OCI-LY7 (cell line): ENCODE data around the gene BMPR1B. TPM values are rescaled to one million over a fixed set of nuclear protein-coding genes. Genes with fewer than 3 reads are reported as not detected.

ENCODE experiments used
- BruUV-seq: library from RNA; stranded (reverse); fragments of 400-500 nt; replicated peaks from 2 replicates; lab custom pipeline; 2021; lab: Mats Ljungman, UMichigan
- CTCF ChIA-PET: fragments of 300-600 bp; sonication (Branson Sonifier 250); formaldehyde crosslinking; loops from one replicate; lab custom pipeline; 2022; ENCODE audit warnings: antibody characterized with exemption; ENCODE audit not compliant: unreplicated experiment; lab: Charles Lee
- POLR2A ChIA-PET: fragments of 300-600 bp; sonication (Branson Sonifier 250); formaldehyde crosslinking; loops from one replicate; lab custom pipeline; 2022; ENCODE audit warnings: antibody characterized with exemption; lab: Charles Lee
- DNase-seq: peaks from one replicate; pipeline ENCODE4 v3.0.0-alpha.2; 2015; ENCODE audit warnings: low spot score
- H2AFZ ChIP-seq: fragments of 200-600 bp; sonication (generic), shearing (Covaris generic); 2 replicates; pipeline ENCODE4 v1.6.1; 2014; ENCODE audit warnings: mild to moderate bottlenecking, antibody characterized with exemption, low read length, moderate library complexity
- H3K27ac ChIP-seq: fragments of 200-600 bp; sonication (generic); 2 replicates; pipeline ENCODE4 v1.5.1; 2014; ENCODE audit warnings: mixed run types, low read depth, mild to moderate bottlenecking, moderate library complexity, low read length, inconsistent platforms; ENCODE audit not compliant: poor library complexity, severe bottlenecking
- H3K36me3 ChIP-seq: fragments of 200-600 bp; sonication (generic); 2 replicates; pipeline ENCODE4 v1.6.1; 2014; ENCODE audit warnings: mild to moderate bottlenecking, antibody characterized with exemption, low read length, moderate library complexity, mixed read lengths; ENCODE audit not compliant: insufficient read depth
- H3K4me1 ChIP-seq: fragments of 200-600 bp; sonication (generic); 2 replicates; pipeline ENCODE4 v1.5.1; 2014; ENCODE audit warnings: mild to moderate bottlenecking, low read length; ENCODE audit not compliant: insufficient read depth, poor library complexity, severe bottlenecking
- H3K4me2 ChIP-seq: fragments of 200-600 bp; sonication (generic); 2 replicates; pipeline ENCODE4 v1.6.1; 2014; ENCODE audit warnings: mild to moderate bottlenecking, low read length
- H3K4me3 ChIP-seq: fragments of 200-600 bp; sonication (generic); 2 replicates; pipeline ENCODE4 v1.5.1; 2014; ENCODE audit warnings: mild to moderate bottlenecking, low read depth, low read length; ENCODE audit not compliant: poor library complexity, severe bottlenecking
- H3K79me2 ChIP-seq: fragments of 200-600 bp; sonication (generic); 2 replicates; pipeline ENCODE4 v1.6.1; 2016; ENCODE audit warnings: low read depth, mild to moderate bottlenecking, low read length, moderate library complexity, mixed read lengths; ENCODE audit not compliant: insufficient read depth
- H3K9me2 ChIP-seq: fragments of 200-600 bp; sonication (generic); 2 replicates; pipeline ENCODE4 v1.6.1; 2016; ENCODE audit warnings: mild to moderate bottlenecking, low read length, mixed read lengths; ENCODE audit not compliant: insufficient read depth
- H3K9me3 ChIP-seq: fragments of 200-600 bp; sonication (generic); 2 replicates; pipeline ENCODE4 v1.6.1; 2014; ENCODE audit warnings: mild to moderate bottlenecking, mixed run types, low read length, mixed read lengths
- H4K20me1 ChIP-seq: fragments of 200-600 bp; sonication (generic); 2 replicates; pipeline ENCODE4 v1.6.1; 2014; ENCODE audit warnings: mild to moderate bottlenecking, antibody characterized with exemption, low read length, moderate library complexity, mixed read lengths; ENCODE audit not compliant: insufficient read depth
- EZH2phosphoT487 ChIP-seq: fragments of 200-600 bp; sonication (generic); IDR thresholded peaks from 2 replicates; pipeline ENCODE4 v1.6.1; 2018; ENCODE audit warnings: low read depth, borderline replicate concordance, mild to moderate bottlenecking, mixed run types, antibody characterized with exemption, low read length, moderate library complexity, mixed read lengths
- intact Hi-C: fragments of 100-400 bp; cut with micrococcal nuclease; formaldehyde crosslinking; loops from one replicate; pipeline ENCODE4 v1.10.0; 2022; ENCODE audit not compliant: unreplicated experiment
- total RNA-seq, 2 experiments: library from RNA; depleted of rRNA in 1 of 2; stranded (reverse); fragments of >200 nt in 1 of 2; shearing (Covaris generic) in 1 of 2; gene quantifications; 2 replicates each; pipeline ENCODE4 v1.2.3, GENCODE V29; 2014 to 2022
- TF ChIP-seq, protein P1 (sequence below): fragments of 200-600 bp; sonication (generic); conservative IDR thresholded peaks from 2 replicates; pipeline ENCODE4 v1.5.1; 2014; ENCODE audit warnings: mild to moderate bottlenecking, antibody characterized with exemption, low read length, moderate library complexity, mixed read lengths

The BMPR1B gene
- total RNA-seq, 2 experiments from 2014 or later = not detected

DNA sequence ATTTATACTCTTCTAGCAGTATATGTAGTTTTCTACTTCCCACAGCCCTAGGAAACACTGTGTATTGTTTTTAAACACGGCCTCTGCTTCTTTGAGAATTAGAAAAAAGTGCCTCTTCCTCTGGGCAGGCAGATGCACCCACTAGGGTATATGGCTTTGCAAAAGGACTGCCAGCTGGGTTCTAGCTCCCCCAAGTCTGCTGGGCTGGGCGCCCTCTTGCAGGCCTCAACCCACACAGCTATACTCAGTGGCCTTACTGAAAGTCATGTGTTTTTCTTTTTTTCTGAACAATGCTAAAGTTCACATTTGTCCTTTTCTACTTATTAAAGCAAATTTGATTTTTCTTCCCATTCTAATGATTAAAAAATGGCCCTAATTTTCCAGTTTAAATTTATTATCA is 35.5 kb upstream of the BMPR1B start:
- Histone ChIP-seq H3K79me2 (no peaks in the 10 kb centered on the region), H4K20me1 (no peaks in the 10 kb centered on the region), H3K36me3 (no peaks in the 10 kb centered on the region), H3K4me2 (no peak overlapping the region), H3K27ac (no peak overlapping the region), H2AFZ (no peak overlapping the region), H3K4me3 (no peak overlapping the region), H3K4me1 (peaks cover 4% of the 10 kb centered on the region), H3K9me3 (no peaks in the 10 kb centered on the region), H3K9me2 (no peaks in the 10 kb centered on the region)
- DNase-seq = no peak
- POLR2A ChIA-PET = interaction anchor here (0.5 to 0.7 kb wide), 2 partner anchors 9 to 547 kb away, joined by 3 read pairs; no protein-coding TSS in a partner anchor
- no TSS peak for BruUV-seq
- CTCF ChIA-PET = no interaction called here
- intact Hi-C loops = no loop called here
- no peak for TF ChIP-seq EZH2phosphoT487
- TF ChIP-seq, protein P1, sequence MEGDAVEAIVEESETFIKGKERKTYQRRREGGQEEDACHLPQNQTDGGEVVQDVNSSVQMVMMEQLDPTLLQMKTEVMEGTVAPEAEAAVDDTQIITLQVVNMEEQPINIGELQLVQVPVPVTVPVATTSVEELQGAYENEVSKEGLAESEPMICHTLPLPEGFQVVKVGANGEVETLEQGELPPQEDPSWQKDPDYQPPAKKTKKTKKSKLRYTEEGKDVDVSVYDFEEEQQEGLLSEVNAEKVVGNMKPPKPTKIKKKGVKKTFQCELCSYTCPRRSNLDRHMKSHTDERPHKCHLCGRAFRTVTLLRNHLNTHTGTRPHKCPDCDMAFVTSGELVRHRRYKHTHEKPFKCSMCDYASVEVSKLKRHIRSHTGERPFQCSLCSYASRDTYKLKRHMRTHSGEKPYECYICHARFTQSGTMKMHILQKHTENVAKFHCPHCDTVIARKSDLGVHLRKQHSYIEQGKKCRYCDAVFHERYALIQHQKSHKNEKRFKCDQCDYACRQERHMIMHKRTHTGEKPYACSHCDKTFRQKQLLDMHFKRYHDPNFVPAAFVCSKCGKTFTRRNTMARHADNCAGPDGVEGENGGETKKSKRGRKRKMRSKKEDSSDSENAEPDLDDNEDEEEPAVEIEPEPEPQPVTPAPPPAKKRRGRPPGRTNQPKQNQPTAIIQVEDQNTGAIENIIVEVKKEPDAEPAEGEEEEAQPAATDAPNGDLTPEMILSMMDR = no peak

DNA sequence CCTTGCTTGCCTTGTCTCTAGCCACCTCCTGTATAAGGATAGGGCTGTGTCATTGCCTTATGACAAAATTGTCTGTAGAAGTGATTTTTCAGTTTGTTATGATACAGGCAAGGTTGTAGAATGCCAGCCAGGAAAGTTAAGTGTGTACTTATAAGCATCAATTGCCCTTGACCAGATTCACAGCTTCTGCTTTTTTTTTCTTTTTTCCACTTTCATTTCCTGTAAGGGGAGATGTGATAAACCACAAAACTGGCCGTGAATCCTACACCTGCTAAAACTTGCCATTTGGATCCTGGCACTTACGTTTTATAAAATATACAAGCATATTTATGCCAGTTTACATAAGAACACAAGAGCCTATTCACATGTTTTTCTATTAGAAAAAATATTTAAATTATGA is 35.0 kb upstream of the BMPR1B start:
- H3K9me3 ChIP-seq = no peaks in the 10 kb centered on the region
- no peak for TF ChIP-seq EZH2phosphoT487
- TF ChIP-seq, protein P1 = no peak
- no peak overlapping the region for H3K4me2 ChIP-seq
- ChIA-PET CTCF (no interaction called here), POLR2A (interaction anchor here (0.5 kb wide), 1 partner anchor 10 kb away, joined by 3 read pairs; no protein-coding TSS in a partner anchor)
- H3K27ac ChIP-seq = no peak overlapping the region
- DNase-seq = peak; percentile 27
- peaks cover 4% of the 10 kb centered on the region for H3K4me1 ChIP-seq
- BruUV-seq = no TSS peak
- no peaks in the 10 kb centered on the region for H3K36me3 ChIP-seq
- no peak overlapping the region for H2AFZ ChIP-seq
- no peaks in the 10 kb centered on the region for H4K20me1 ChIP-seq
- no peaks in the 10 kb centered on the region for H3K9me2 ChIP-seq
- intact Hi-C loops = no loop called here
- H3K79me2 ChIP-seq = no peaks in the 10 kb centered on the region
- H3K4me3 ChIP-seq = no peak overlapping the region

DNA sequence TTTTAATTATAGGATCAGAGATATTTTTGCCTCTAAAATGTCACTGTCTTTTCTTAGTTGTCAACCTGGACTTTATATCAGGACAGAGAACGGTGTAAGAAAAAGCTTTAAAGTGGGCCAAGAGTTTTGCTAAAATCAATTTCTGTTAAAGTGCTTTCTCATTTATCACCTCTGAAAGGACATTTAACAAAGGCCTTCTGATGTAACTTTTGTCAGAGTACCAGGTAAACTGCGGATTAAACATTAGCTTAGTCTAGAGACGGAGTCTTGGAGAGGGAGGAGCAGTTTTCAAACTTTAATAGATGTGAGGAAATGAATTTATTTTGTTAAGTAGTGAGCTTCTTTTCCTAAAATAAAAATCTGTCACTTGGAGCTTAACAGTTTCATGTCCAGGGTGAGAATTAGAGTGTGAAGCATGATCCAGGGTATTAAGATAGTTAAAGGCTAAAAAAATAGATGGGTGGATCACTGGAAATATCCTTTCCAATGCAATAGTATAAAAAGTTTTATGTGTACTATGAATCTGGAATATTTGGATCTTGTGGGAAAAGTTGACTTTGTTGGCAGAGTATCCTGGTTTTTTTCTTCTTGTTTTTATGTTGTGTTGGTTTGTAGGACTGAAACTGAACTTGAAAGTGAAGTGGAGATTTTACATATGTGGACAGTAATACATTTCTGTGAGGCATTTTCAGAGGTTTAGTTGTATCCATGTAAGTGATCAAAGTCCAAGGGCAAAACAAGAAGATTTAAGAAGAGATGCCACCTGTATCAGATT is 33.6 kb upstream of the BMPR1B start:
- Histone ChIP-seq H4K20me1 (no peaks in the 10 kb centered on the region), H3K9me2 (no peaks in the 10 kb centered on the region), H3K36me3 (no peaks in the 10 kb centered on the region), H3K27ac (no peak overlapping the region), H2AFZ (no peak overlapping the region), H3K4me1 (peaks cover 4% of the 10 kb centered on the region), H3K4me2 (no peak overlapping the region), H3K4me3 (no peak overlapping the region), H3K9me3 (no peaks in the 10 kb centered on the region), H3K79me2 (no peaks in the 10 kb centered on the region)
- no peak for DNase-seq
- BruUV-seq = no TSS peak
- no peak for TF ChIP-seq EZH2phosphoT487
- TF ChIP-seq, protein P1 = no peak
- ChIA-PET CTCF (no interaction called here), POLR2A (no interaction called here)
- intact Hi-C loops = no loop called here
